A549 (cell line): ENCODE results near the gene DBNDD1. TPM values are rescaled to one million over a fixed set of nuclear protein-coding genes. Genes with fewer than 3 reads are reported as not detected.

Experiments
- ATAC-seq, 2 experiments: fragments of 200-7000 bp in 1 of 2; fragments of >200 bp in 1 of 2; cut with Nextera tagmentation in 1 of 2; cut with Tn5 transposase in 1 of 2; 3 replicates each; pipeline versions ENCODE4 v1.8.0 to v1.9.1; 2018 to 2020; ENCODE audit warnings: mild to moderate bottlenecking in 1 of 2, moderate library complexity in 1 of 2
- CTCF ChIA-PET: fragments of 300-600 bp; sonication (Branson Sonifier 250); formaldehyde crosslinking; extraction: SDS; loops from one replicate; lab custom pipeline; 2021; ENCODE audit warnings: antibody characterized with exemption, inconsistent platforms; lab: Yijun Ruan, JAX
- POLR2A ChIA-PET: fragments of 350-600 bp; formaldehyde crosslinking; extraction: SDS; loops from one replicate; lab custom pipeline; 2021; ENCODE audit warnings: antibody characterized with exemption, inconsistent platforms; lab: Yijun Ruan, JAX
- DNase-seq, 2 experiments: peaks; one replicate each; pipeline versions ENCODE4 v3.0.0 to v3.0.0-alpha.2; 2011 to 2016; ENCODE audit warnings: low read depth in 1 of 2, low spot score in 1 of 2
- FAIRE-seq: peaks from 2 replicates; lab custom pipeline; 2011; peaks lifted over from hg19 to GRCh38; lab: Jason Lieb, UNC
- H3K27ac ChIP-seq, 2 experiments: fragments of >200 bp; sonication (Bioruptor Twin); formaldehyde crosslinking; 3 replicates each; pipeline ENCODE4 v1.5.1; 2016 to 2017
- H3K4me1 ChIP-seq: fragments of >200 bp; sonication (Bioruptor Twin); formaldehyde crosslinking; 3 replicates; pipeline ENCODE4 v1.6.1; 2016
- H3K4me2 ChIP-seq: fragments of >200 bp; sonication (Bioruptor Twin); formaldehyde crosslinking; 3 replicates; pipeline ENCODE4 v1.6.1; 2016
- H3K4me3 ChIP-seq: fragments of >200 bp; sonication (Bioruptor Twin); formaldehyde crosslinking; 3 replicates; pipeline ENCODE4 v1.5.1; 2016
- H3K9me3 ChIP-seq: fragments of >200 bp; sonication (Bioruptor Twin); formaldehyde crosslinking; 3 replicates; pipeline ENCODE4 v1.6.1; 2016
- ATOH8 ChIP-seq: fragments of 250-450 bp; sonication (Bioruptor Pico); IDR thresholded peaks from 2 replicates; pipeline ENCODE4 v1.5.0; 2020; ENCODE audit warnings: low read depth, mild to moderate bottlenecking, moderate library complexity
- CEBPB ChIP-seq, 2 experiments: fragments of >200 bp in 1 of 2; sonication (Bioruptor Twin) in 1 of 2; formaldehyde crosslinking in 1 of 2; IDR thresholded peaks; 2 replicates each; pipeline ENCODE4 v1.6.1; 2012 to 2016
- ELK1 ChIP-seq: fragments of 150-350 bp; IDR thresholded peaks from 2 replicates; pipeline ENCODE4 v1.6.1; 2014; ENCODE audit warnings: low read depth, mild to moderate bottlenecking, low read length
- HDAC2 ChIP-seq: fragments of 200-600 bp; sonication (generic); IDR thresholded peaks from 2 replicates; pipeline ENCODE4 v1.6.1; 2016
- HEYL ChIP-seq: fragments of 250-450 bp; sonication (Bioruptor Pico); IDR thresholded peaks from 2 replicates; pipeline ENCODE4 v1.8.0; 2021; ENCODE audit warnings: mild to moderate bottlenecking, moderate library complexity
- HOXA7 ChIP-seq: fragments of 250-450 bp; sonication (Bioruptor Pico); IDR thresholded peaks from 2 replicates; pipeline ENCODE4 v1.5.0; 2020; ENCODE audit warnings: mild to moderate bottlenecking, moderate library complexity
- JUNB ChIP-seq: fragments of >200 bp; sonication (Bioruptor Twin); formaldehyde crosslinking; IDR thresholded peaks from 2 replicates; pipeline ENCODE4 v1.6.1; 2016
- KDM1A ChIP-seq: fragments of 200-600 bp; sonication (generic); IDR thresholded peaks from 2 replicates; pipeline ENCODE4 v1.6.1; 2016; ENCODE audit warnings: low read depth, mild to moderate bottlenecking
- KDM5A ChIP-seq: fragments of 200-600 bp; sonication (generic); IDR thresholded peaks from 2 replicates; pipeline ENCODE4 v1.6.1; 2016; ENCODE audit warnings: antibody characterized with exemption, mild to moderate bottlenecking
- MAFK ChIP-seq: fragments of 450-650 bp; IDR thresholded peaks from 2 replicates; pipeline ENCODE4 v1.6.1; 2014; ENCODE audit not compliant: partially characterized antibody
- MAX ChIP-seq: IDR thresholded peaks from 2 replicates; pipeline ENCODE4 v1.6.1; 2012
- POLR2A ChIP-seq: IDR thresholded peaks from 2 replicates; pipeline ENCODE4 v1.6.1; 2012; ENCODE audit warnings: mild to moderate bottlenecking, low read length
- POLR2AphosphoS2 ChIP-seq: conservative IDR thresholded peaks from 2 replicates; pipeline ENCODE4 v1.6.1; 2012; ENCODE audit warnings: low read length, improper control_type of control experiment, inconsistent platforms
- RCOR1 ChIP-seq: fragments of 150-350 bp; IDR thresholded peaks from 2 replicates; pipeline ENCODE4 v1.6.1; 2014; ENCODE audit warnings: antibody characterized with exemption, low read length, low read depth
- SMC3 ChIP-seq: fragments of >200 bp; sonication (Bioruptor Twin); formaldehyde crosslinking; IDR thresholded peaks from 3 replicates; pipeline ENCODE4 v1.6.1; 2018; ENCODE audit warnings: inconsistent platforms
- ZFP36 ChIP-seq: fragments of 450-650 bp; IDR thresholded peaks from 2 replicates; pipeline ENCODE4 v1.6.1; 2014; ENCODE audit warnings: borderline replicate concordance; ENCODE audit not compliant: partially characterized antibody
- ZNF302 ChIP-seq: fragments of 250-450 bp; sonication (Bioruptor Pico); IDR thresholded peaks from 2 replicates; pipeline ENCODE4 v1.9.0; 2021; ENCODE audit warnings: inconsistent platforms, mild to moderate bottlenecking, moderate library complexity
- WGBS: methylation state at CpG from one replicate; pipeline ENCODE4 v1.1.6; 2017; ENCODE audit errors: missing lambda C conversion rate; 5-methylcytosine and 5-hydroxymethylcytosine counted together
- polyA plus RNA-seq, 4 experiments: library from polyadenylated mRNA; depleted of rRNA in 3 of 4; stranded (reverse); fragments of >200 nt; fragmentation: RNase III in 1 of 4; extraction: RNeasy Plus Mini Kit Qiagen cat#74134 plus additional on column Dnase treatment in 1 of 4; gene quantifications; 2 replicates in 3 of 4; 3 replicates in 1 of 4; pipeline ENCODE4 v1.2.3, GENCODE V29; 2011 to 2017

Gene DBNDD1
- polyA plus RNA-seq, 2 of the 4 experiments (the other 2 are of a cell fraction): 23.0 to 43.8 TPM

DNA sequence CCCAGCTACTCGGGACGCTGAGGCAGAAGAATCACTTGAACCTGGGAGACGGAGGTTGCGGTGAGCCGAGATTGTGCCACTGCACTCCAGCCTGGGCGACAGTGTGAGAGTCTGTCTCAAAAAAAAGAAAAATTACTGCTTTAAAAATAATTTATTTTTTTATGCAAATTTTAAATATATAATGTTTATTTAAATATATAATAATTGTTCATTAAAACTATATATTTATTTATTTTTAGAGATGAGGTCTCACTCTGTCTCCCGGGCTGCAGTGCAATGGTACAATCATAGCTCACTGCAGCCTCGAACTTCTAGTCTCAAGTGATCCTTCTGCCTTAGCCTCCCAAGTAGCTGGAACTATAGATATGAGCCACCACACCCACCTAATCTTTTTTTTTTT is 15.2 kb upstream of the DBNDD1 start:
- no peak for ATAC-seq
- no peak for DNase-seq
- H3K4me2 ChIP-seq: no peak overlapping the region
- CTCF ChIA-PET: interaction anchor here (1.4 to 1.8 kb wide), 2 partner anchors 13 to 16 kb away, joined by 3 to 5 read pairs; partner anchors contain the start of gene DBNDD1
- TF ChIP-seq KDM5A: no peak
- TF ChIP-seq SMC3: no peak
- no peak for TF ChIP-seq MAFK
- no peak for TF ChIP-seq ATOH8
- TF ChIP-seq, all 56 proteins: peak for 0
- Histone ChIP-seq H3K9me3 (no peaks in the 10 kb centered on the region), H3K4me1 (no peaks in the 10 kb centered on the region), H3K27ac (no peak overlapping the region), H3K4me3 (no peak overlapping the region)
- POLR2A ChIA-PET: no interaction called here
- no peak for FAIRE-seq
- WGBS: 88% methylated on average over 8 of the region's 8 CpGs

DNA sequence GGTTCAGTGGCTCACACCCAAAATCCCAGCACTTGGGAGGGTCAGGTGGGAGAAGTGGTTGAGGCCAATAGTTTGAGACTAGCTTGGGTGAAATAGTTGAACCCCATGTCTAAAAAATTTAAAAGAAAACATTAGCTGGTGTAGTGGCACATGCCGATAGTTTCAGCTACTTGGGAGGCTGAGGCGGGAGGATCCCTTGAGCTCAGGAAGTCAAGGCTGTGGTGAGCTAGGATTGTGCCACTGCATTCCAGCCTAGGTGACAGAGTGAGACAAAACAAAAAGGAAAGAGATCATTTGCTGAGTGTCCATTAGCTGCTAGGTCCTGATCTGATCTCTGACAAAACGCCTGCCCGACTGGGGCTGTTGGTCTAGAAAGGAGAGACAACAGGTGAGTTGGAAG is 14.1 kb upstream of the DBNDD1 start:
- POLR2A ChIA-PET: no interaction called here
- 96% methylated on average over 4 of the region's 4 CpGs for WGBS
- DNase-seq (no peak), FAIRE-seq (no peak), ATAC-seq (peak in 1 of 2 experiments; percentile 18; a peak in 2 of 6 replicates)
- H3K27ac ChIP-seq: no peak overlapping the region
- H3K4me1 ChIP-seq: no peaks in the 10 kb centered on the region
- TF ChIP-seq HEYL (CRISPR knock-in tag): no peak
- no peak for TF ChIP-seq JUNB
- no peak for TF ChIP-seq RCOR1
- TF ChIP-seq HOXA7 (CRISPR knock-in tag): no peak
- TF ChIP-seq ZNF302 (CRISPR knock-in tag): no peak
- TF ChIP-seq POLR2AphosphoS2: no peak
- no peak for TF ChIP-seq CEBPB (IDR thresholded peaks at IDR 0.05)
- no peak for TF ChIP-seq KDM1A
- no peak for TF ChIP-seq ELK1
- CTCF ChIA-PET: interaction anchor here (0.9 to 1.8 kb wide), 5 partner anchors 9 to 91 kb away, joined by 3 to 5 read pairs (median 4); partner anchors contain the start of gene DBNDD1
- no peak overlapping the region for H3K4me2 ChIP-seq
- H3K9me3 ChIP-seq: no peaks in the 10 kb centered on the region
- no peak overlapping the region for H3K4me3 ChIP-seq

DNA sequence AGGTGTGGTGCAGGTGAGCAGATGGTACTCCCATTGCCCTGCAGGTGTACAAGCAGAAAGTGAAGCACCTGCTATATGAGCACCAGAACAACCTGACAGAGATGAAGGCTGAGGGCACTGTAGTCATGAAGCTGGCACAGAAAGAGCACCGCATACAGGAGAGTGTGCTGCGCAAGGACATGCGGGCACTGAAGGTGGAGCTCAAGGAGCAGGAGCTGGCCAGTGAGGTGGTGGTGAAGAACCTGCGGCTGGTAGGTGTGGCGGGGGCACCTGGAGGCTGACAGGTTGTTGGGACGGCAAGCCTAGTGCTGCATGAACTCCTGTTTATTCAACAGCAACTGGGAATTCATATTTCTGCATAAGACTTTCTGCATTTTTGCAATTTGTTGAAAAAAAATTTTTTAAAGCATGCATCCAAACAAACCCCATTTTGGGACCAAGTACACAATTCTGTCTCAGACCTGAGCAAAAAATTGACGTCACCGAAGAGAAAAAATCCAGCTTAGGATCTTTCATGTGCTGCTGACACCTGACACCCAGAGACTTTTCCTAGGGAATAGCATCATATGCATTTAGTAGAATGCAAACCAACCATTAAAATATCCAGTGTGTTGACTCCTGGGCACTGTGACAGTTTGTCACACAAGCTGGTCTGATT is 13.5 kb upstream of the DBNDD1 start:
- no peak for FAIRE-seq
- CTCF ChIA-PET: interaction anchor here (0.7 to 1.8 kb wide), 4 partner anchors 11 to 90 kb away, joined by 3 to 6 read pairs (median 4); partner anchors contain the start of gene DBNDD1
- peak in 1 of 2 experiments; percentile 47; a peak in 3 of 6 replicates for ATAC-seq
- Histone ChIP-seq H3K27ac (no peak overlapping the region), H3K4me3 (no peak overlapping the region), H3K4me2 (no peak overlapping the region), H3K4me1 (no peaks in the 10 kb centered on the region), H3K9me3 (no peaks in the 10 kb centered on the region)
- no peak for TF ChIP-seq POLR2A
- no peak for TF ChIP-seq ZFP36
- TF ChIP-seq RCOR1: no peak
- TF ChIP-seq MAFK: no peak
- 91% methylated on average over 8 of the region's 8 CpGs for WGBS
- POLR2A ChIA-PET: no interaction called here
- no peak for DNase-seq

DNA sequence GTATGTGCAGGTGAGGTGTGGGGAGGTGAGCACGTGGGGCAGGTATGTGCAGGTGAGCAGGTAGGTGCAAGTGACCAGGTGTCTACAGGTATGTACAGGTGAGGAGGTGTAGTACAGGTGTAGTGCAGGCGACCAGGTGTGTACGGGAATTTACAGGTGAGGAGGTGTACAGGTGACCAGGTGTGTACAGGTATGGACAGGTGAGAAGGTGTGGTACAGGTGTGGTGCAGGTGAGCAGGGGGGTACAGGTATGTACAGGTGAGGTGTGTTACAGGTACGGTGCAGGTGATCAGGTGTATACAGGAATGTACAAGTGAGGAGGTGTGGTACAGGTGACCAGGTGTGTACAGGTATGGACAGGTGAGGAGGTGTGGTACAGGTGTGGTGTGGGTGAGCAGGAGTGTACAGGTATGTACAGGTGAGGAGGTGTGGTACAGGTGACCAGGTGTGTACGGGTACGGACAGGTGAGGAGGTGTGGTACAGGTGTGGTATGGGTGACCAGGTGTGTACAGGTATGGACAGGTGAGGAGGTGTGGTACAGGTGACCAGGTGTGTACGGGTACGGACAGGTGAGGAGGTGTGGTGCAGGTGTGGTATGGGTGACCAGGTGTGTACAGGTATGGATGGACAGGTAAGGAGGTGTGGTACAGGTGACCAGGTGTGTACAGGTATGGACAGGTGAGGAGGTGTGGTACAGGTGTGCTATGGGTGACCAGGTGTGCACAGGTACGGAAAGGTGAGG is 12.8 kb upstream of the DBNDD1 start:
- FAIRE-seq: no peak
- CTCF ChIA-PET: interaction anchor here (1.8 kb wide), 1 partner anchor 12 kb away, joined by 7 read pairs; no protein-coding TSS in a partner anchor

More for the DNA sequence above, 12.8 kb upstream of the DBNDD1 start:
- Histone ChIP-seq H3K27ac (no peak overlapping the region), H3K4me2 (no peak overlapping the region), H3K4me1 (no peaks in the 10 kb centered on the region), H3K9me3 (no peaks in the 10 kb centered on the region), H3K4me3 (no peak overlapping the region)
- POLR2A ChIA-PET: no interaction called here
- ATAC-seq (0 out of 6 replicates have a peak, but pooled peaks of 1 of the 2 experiments have one; percentile 16), DNase-seq (no peak)
- TF ChIP-seq MAX: no peak
- peak; percentile 76 for TF ChIP-seq HDAC2
- peak; percentile 16 for TF ChIP-seq ZFP36
- 82% methylated on average over 9 of the region's 9 CpGs for WGBS
